H1 (cell line): Measurements from ENCODE around the gene CDH2. TPM values are rescaled to one million over a fixed set of nuclear protein-coding genes. Genes with fewer than 3 reads are reported as not detected.

Experiments used
- CTCF ChIA-PET: fragments of 300-600 bp; sonication (Branson Sonifier 250); formaldehyde crosslinking; loops from one replicate; lab custom pipeline; 2021; ENCODE audit not compliant: partially characterized antibody; lab: Charles Lee
- POLR2A ChIA-PET: fragments of 300-600 bp; sonication (Branson Sonifier 250); formaldehyde crosslinking; loops from one replicate; lab custom pipeline; 2021; ENCODE audit warnings: inconsistent platforms; ENCODE audit not compliant: partially characterized antibody; lab: Charles Lee
- DNase-seq, 2 experiments: peaks; one replicate each; pipeline versions ENCODE4 v3.0.0 to v3.0.0-alpha.2; 2010 to 2022; ENCODE audit warnings: low spot score in 2 of 2, low read depth in 1 of 2, mixed read lengths in 1 of 2
- FAIRE-seq: peaks from 2 replicates; lab custom pipeline; 2011; peaks lifted over from hg19 to GRCh38; lab: Jason Lieb, UNC
- H2AFZ ChIP-seq: 2 replicates; pipeline ENCODE4 v1.8.1; 2012; ENCODE audit warnings: low read length, inconsistent platforms
- H2AK5ac ChIP-seq: 2 replicates; pipeline ENCODE4 v1.6.1; 2013; ENCODE audit warnings: low read depth, low read length
- H2BK120ac ChIP-seq: replicated peaks from 2 replicates; pipeline ENCODE3; 2013; ENCODE audit warnings: low read depth, low read length, inconsistent platforms
- H2BK12ac ChIP-seq: 2 replicates; pipeline ENCODE4 v1.6.1; 2013; ENCODE audit warnings: low read depth, low read length
- H2BK15ac ChIP-seq: 2 replicates; pipeline ENCODE4 v1.6.1; 2013; ENCODE audit warnings: low read length
- H2BK20ac ChIP-seq: 2 replicates; pipeline ENCODE4 v1.6.1; 2013; ENCODE audit warnings: low read length
- H2BK5ac ChIP-seq: 2 replicates; pipeline ENCODE4 v1.6.1; 2013; ENCODE audit warnings: low read depth, low read length
- H3K14ac ChIP-seq: 2 replicates; pipeline ENCODE4 v1.6.1; 2013; ENCODE audit warnings: inconsistent platforms; ENCODE audit not compliant: insufficient read length
- H3K18ac ChIP-seq: 2 replicates; pipeline ENCODE4 v1.6.1; 2013; ENCODE audit warnings: low read length; ENCODE audit errors: extremely low read depth
- H3K23ac ChIP-seq: 2 replicates; pipeline ENCODE4 v1.6.1; 2013; ENCODE audit warnings: inconsistent platforms; ENCODE audit not compliant: insufficient read length
- H3K23me2 ChIP-seq: 2 replicates; pipeline ENCODE4 v1.6.1; 2013; ENCODE audit warnings: low read depth, low read length
- H3K27ac ChIP-seq: 2 replicates; pipeline ENCODE4 v1.6.1; 2011; ENCODE audit warnings: low read depth, low read length, inconsistent platforms
- H3K27me3 ChIP-seq, 4 experiments: replicated peaks in 1 of 4; 1 replicate in 1 of 4; 2 replicates in 3 of 4; pipeline versions ENCODE4 v1.6.1 to v1.8.1; 2011 to 2013; ENCODE audit warnings: low read length in 3 of 4, mild to moderate bottlenecking in 3 of 4, inconsistent platforms in 2 of 4, mixed read lengths in 2 of 4, moderate library complexity in 1 of 4; ENCODE audit not compliant: control insufficient read depth in 3 of 4, insufficient read depth in 3 of 4; ENCODE audit errors: extremely low read depth in 1 of 4
- H3K36me3 ChIP-seq, 4 experiments: 2 replicates each; pipeline versions ENCODE4 v1.6.1 to v1.8.1; 2011 to 2013; ENCODE audit warnings: mild to moderate bottlenecking in 4 of 4, low read length in 3 of 4, moderate library complexity in 2 of 4, control low read depth in 1 of 4, inconsistent platforms in 1 of 4; ENCODE audit not compliant: insufficient read depth in 4 of 4, control insufficient read depth in 2 of 4
- H3K4ac ChIP-seq: replicated peaks from 2 replicates; pipeline ENCODE3; 2013; ENCODE audit warnings: low read length, low read depth, mixed read lengths, inconsistent platforms; ENCODE audit not compliant: insufficient read length
- H3K4me1 ChIP-seq, 4 experiments: replicated peaks in 1 of 4; 1 replicate in 1 of 4; 2 replicates in 3 of 4; pipeline versions ENCODE4 v1.6.1 to v1.8.1; 2011 to 2013; ENCODE audit warnings: low read length in 3 of 4, inconsistent platforms in 2 of 4, mixed read lengths in 1 of 4; ENCODE audit not compliant: insufficient read depth in 4 of 4, control insufficient read depth in 3 of 4
- H3K4me2 ChIP-seq, 2 experiments: 2 replicates each; pipeline versions ENCODE4 v1.6.1 to v1.8.1; 2011 to 2013; ENCODE audit warnings: low read depth in 2 of 2, low read length in 2 of 2, control low read depth in 1 of 2, inconsistent platforms in 1 of 2, mild to moderate bottlenecking in 1 of 2; ENCODE audit not compliant: insufficient read depth in 1 of 2
- H3K4me3 ChIP-seq, 4 experiments: fragments of 200-600, 300-600 bp in 1 of 4; sonication (generic), shearing (Covaris generic), sonication (Bioruptor Twin) in 1 of 4; 2 replicates each; pipeline versions ENCODE4 v1.5.1 to v1.8.1; 2011 to 2016; ENCODE audit warnings: low read length in 4 of 4, low read depth in 3 of 4, control low read depth in 2 of 4, inconsistent platforms in 2 of 4, mild to moderate bottlenecking in 2 of 4, mixed read lengths in 1 of 4, moderate library complexity in 1 of 4; ENCODE audit not compliant: insufficient read depth in 2 of 4; ENCODE audit errors: extremely low read depth in 1 of 4
- H3K56ac ChIP-seq: replicated peaks from 2 replicates; pipeline ENCODE3; 2013; ENCODE audit warnings: low read depth, mild to moderate bottlenecking, mixed read lengths, low read length, inconsistent platforms; ENCODE audit not compliant: insufficient read length
- H3K79me1 ChIP-seq: 2 replicates; pipeline ENCODE4 v1.6.1; 2013; ENCODE audit warnings: low read depth, low read length, control low read depth
- H3K79me2 ChIP-seq, 2 experiments: 2 replicates each; pipeline versions ENCODE4 v1.6.1 to v1.8.1; 2012 to 2013; ENCODE audit warnings: low read length in 2 of 2, mild to moderate bottlenecking in 2 of 2, inconsistent platforms in 1 of 2; ENCODE audit not compliant: insufficient read depth in 2 of 2, control insufficient read depth in 1 of 2
- H3K9ac ChIP-seq, 4 experiments: replicated peaks in 1 of 4; 1 replicate in 1 of 4; 2 replicates in 3 of 4; pipeline versions ENCODE4 v1.6.1 to v1.8.1; 2011 to 2013; ENCODE audit warnings: low read depth in 3 of 4, low read length in 3 of 4, control low read depth in 2 of 4, mild to moderate bottlenecking in 2 of 4, moderate library complexity in 2 of 4, inconsistent platforms in 1 of 4; ENCODE audit errors: extremely low read depth in 1 of 4
- H3K9me3 ChIP-seq, 2 experiments: 2 replicates each; pipeline versions ENCODE4 v1.6.1 to v1.8.1; 2012 to 2013; ENCODE audit warnings: mild to moderate bottlenecking in 2 of 2, moderate library complexity in 2 of 2, control low read depth in 1 of 2, inconsistent platforms in 1 of 2, low read depth in 1 of 2, low read length in 1 of 2, mixed read lengths in 1 of 2; ENCODE audit not compliant: insufficient read depth in 2 of 2
- H4K20me1 ChIP-seq, 2 experiments: replicated peaks in 1 of 2; 2 replicates each; pipeline versions ENCODE3 to v1.8.1; 2011 to 2013; ENCODE audit warnings: inconsistent platforms in 2 of 2, low read length in 2 of 2, mild to moderate bottlenecking in 1 of 2; ENCODE audit not compliant: insufficient read depth in 2 of 2, control insufficient read depth in 1 of 2
- H4K5ac ChIP-seq: 2 replicates; pipeline ENCODE4 v1.6.1; 2013; ENCODE audit warnings: low read length, low read depth, mixed read lengths, inconsistent platforms; ENCODE audit not compliant: insufficient read length
- H4K8ac ChIP-seq: 2 replicates; pipeline ENCODE4 v1.8.0; 2013; ENCODE audit warnings: mild to moderate bottlenecking, moderate library complexity, low read length, inconsistent platforms; ENCODE audit not compliant: insufficient read depth; ENCODE audit errors: extremely low read depth
- H4K91ac ChIP-seq: replicated peaks from 2 replicates; pipeline ENCODE3; 2013; ENCODE audit warnings: low read length, mixed read lengths, inconsistent platforms; ENCODE audit not compliant: insufficient read length
- GTF2F1 ChIP-seq: IDR thresholded peaks from 2 replicates; pipeline ENCODE4 v1.6.1; 2012; ENCODE audit warnings: low read depth, low read length, improper control_type of control experiment, borderline replicate concordance
- KDM1A ChIP-seq: fragments of 200-600, 300-600 bp; sonication (generic); IDR thresholded peaks from 2 replicates; pipeline ENCODE4 v1.7.1; 2016; ENCODE audit warnings: mild to moderate bottlenecking, low read length, borderline replicate concordance
- KDM4A ChIP-seq: IDR thresholded peaks from one replicate; pipeline ENCODE4 v1.7.1; 2012; ENCODE audit warnings: low read depth, mild to moderate bottlenecking, moderate library complexity, low read length, inconsistent platforms; ENCODE audit not compliant: severe bottlenecking
- RXRA ChIP-seq: IDR thresholded peaks from 2 replicates; pipeline ENCODE4 v1.6.1; 2011; ENCODE audit warnings: low read depth, mild to moderate bottlenecking, low read length, moderate library complexity; ENCODE audit not compliant: insufficient read depth
- SAP30 ChIP-seq: fragments of 300-600 bp; sonication (generic); IDR thresholded peaks from 2 replicates; pipeline ENCODE4 v1.7.1; 2012; ENCODE audit warnings: low read length, moderate library complexity, mild to moderate bottlenecking, inconsistent platforms; ENCODE audit not compliant: insufficient read depth, insufficient replicate concordance
- WGBS, 2 experiments: shearing (Covaris generic) in 1 of 2; methylation state at CpG; one replicate each; pipeline versions ENCODE4 v1.1.6 to v1.1.7; 2013 to 2015; ENCODE audit warnings: low lambda C conversion rate in 2 of 2, mixed read lengths in 2 of 2, inconsistent platforms in 1 of 2, low coverage in 1 of 2, missing lambda C conversion rate in 1 of 2; ENCODE audit not compliant: insufficient replicate concordance in 2 of 2, insufficient coverage in 1 of 2, insufficient read length in 1 of 2; ENCODE audit errors: extremely low coverage in 1 of 2, missing lambda C conversion rate in 1 of 2; 5-methylcytosine and 5-hydroxymethylcytosine counted together
- polyA plus RNA-seq, 7 experiments: library from polyadenylated mRNA; depleted of rRNA in 3 of 7; stranded (reverse) in 5 of 7; unstranded in 2 of 7; fragments of >200 nt in 5 of 7; fragments of 200-250 nt in 2 of 7; gene quantifications; 1 replicate in 5 of 7; 2 replicates in 1 of 7; 4 replicates in 1 of 7; pipeline versions ENCODE4 v1.2.1 to v1.2.3, GENCODE V29; 2011 to 2013; ENCODE audit warnings: missing spikeins in 2 of 7, mixed read lengths in 2 of 7
- total RNA-seq: library from RNA; stranded (reverse); fragmentation: NEBNext Ultra II Directional; extraction: Animal tissue kit (Norgen Biotek cat#: 25700); gene quantifications from 2 replicates; pipeline ENCODE4 v1.2.1, GENCODE V29; 2021

CDH2 gene
- total and polyA plus RNA-seq, 2 of the 8 experiments (the other 6 are each of a cell fraction or from before 2014, with no cell fraction given), result 15.0 to 56.5 TPM

- no peak overlapping the region for H2BK12ac ChIP-seq
- H3K56ac ChIP-seq, result no peak overlapping the region
- no peak overlapping the region for H3K4me2 ChIP-seq
- H3K27me3 ChIP-seq, result no peaks in the 10 kb centered on the region
- H2BK5ac ChIP-seq, result no peak overlapping the region
- no peak overlapping the region for H4K8ac ChIP-seq
- no peaks in the 10 kb centered on the region for H3K9me3 ChIP-seq
- H3K23ac ChIP-seq, result no peak overlapping the region
- POLR2A ChIA-PET, result interaction anchor here (0.6 kb wide), 1 partner anchor 67 kb away, joined by 3 read pairs; no protein-coding TSS in a partner anchor
- no peak overlapping the region for H3K14ac ChIP-seq
- no peak overlapping the region for H4K91ac ChIP-seq
- H3K36me3 ChIP-seq, result no peaks in the 10 kb centered on the region
- no peak overlapping the region for H3K9ac ChIP-seq
- H3K79me1 ChIP-seq, result no peaks in the 10 kb centered on the region; the same call in 1 of the 2 replicates
- H2BK20ac ChIP-seq, result no peak overlapping the region
- H3K4me1 ChIP-seq, result peaks cover 0 to 7% (median 4%) of the 10 kb centered on the region in 4 experiments; a peak in 5 of 7 replicates
- no peak overlapping the region for H2AK5ac ChIP-seq
- DNase-seq (no peak), FAIRE-seq (no peak)
- H2BK120ac ChIP-seq, result no peak overlapping the region
- no peak overlapping the region for H3K4me3 ChIP-seq
- no peak overlapping the region for H3K4ac ChIP-seq
- no peaks in the 10 kb centered on the region for H3K23me2 ChIP-seq
- H4K5ac ChIP-seq, result no peak overlapping the region
- WGBS, 2 experiments, result 67% methylated on average over 1 of the region's 1 CpG; no CpG with 5 or more reads in 1 of the 2 experiments
- peaks cover 0 to 3% of the 10 kb centered on the region in 2 experiments for H4K20me1 ChIP-seq
- CTCF ChIA-PET, result no interaction called here
- H2AFZ ChIP-seq, result no peak overlapping the region
- H3K27ac ChIP-seq, result no peak overlapping the region
- H3K79me2 ChIP-seq, result no peaks in the 10 kb centered on the region; a peak in 1 of 4 replicates
- H3K18ac ChIP-seq, result no peak overlapping the region
- no peak overlapping the region for H2BK15ac ChIP-seq
- no peak for TF ChIP-seq GTF2F1
- TF ChIP-seq RXRA, result no peak
- TF ChIP-seq SAP30, result no peak
- TF ChIP-seq KDM1A, result no peak
- no peak for TF ChIP-seq KDM4A
These were observed 102.9 kb downstream of the CDH2 start for GRCh38 chr18:28074076-28074475.
